Islet precursor cell (in vitro differentiated cells): ENCODE results near the gene HAUS7.
A peak's percentile ranks its signal among the peaks of the same experiment; 100 is the strongest.

Source experiments
- DNase-seq: peaks from one replicate; pipeline ENCODE4 v3.0.0-alpha.2; 2018

HAUS7 gene

GRCh38 chrX:153433161-153433680, 37.2 kb downstream of the HAUS7 start:
- DNase-seq: no peak

- DNase-seq: no peak
These were observed 39.6 kb downstream of the HAUS7 start for GRCh38 chrX:153430796-153431195.

DNA sequence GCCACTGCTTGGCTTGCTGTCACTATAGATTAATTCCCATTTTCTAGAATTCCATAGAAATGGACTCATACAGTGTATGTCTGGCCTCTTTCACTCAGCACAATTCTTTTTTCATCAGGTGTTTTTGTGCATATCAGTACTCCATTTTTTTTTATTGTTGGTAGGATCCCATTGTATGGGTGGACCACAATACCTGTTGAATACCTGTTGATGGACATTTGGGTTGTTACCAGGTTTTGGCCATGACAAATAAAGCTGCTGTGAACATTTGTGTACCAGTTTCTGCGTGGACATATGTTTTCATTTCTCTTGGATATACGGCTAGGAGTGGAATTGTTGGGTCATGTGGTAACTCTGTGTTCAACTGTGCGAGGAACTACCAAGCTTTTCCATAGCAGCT, 44.2 kb downstream of the HAUS7 start:
- DNase-seq: peak; percentile 3

DNA sequence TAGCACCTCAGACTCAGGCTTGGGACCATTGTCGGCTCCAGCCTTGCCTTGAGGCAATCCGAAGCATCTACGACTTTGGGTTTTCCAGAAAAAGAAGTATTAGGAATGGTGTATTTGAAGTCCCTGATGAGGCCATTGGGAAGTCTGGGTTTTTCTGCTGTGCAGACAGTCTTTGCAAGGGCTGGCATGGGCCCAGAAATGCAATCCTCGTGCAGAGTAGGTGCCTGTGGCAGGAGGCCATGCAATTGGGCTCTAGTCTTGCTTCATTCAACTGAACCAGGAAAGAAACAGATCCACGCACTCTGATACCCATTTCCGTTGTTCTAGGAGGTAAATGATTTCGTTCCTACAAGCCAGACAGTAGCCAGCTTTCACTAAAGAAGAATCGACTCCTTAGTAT, 46.7 kb downstream of the HAUS7 start:
- no peak for DNase-seq

- peak; percentile 17 for DNase-seq
These were observed 48.5 kb downstream of the HAUS7 start for GRCh38 chrX:153421856-153422255.

DNA sequence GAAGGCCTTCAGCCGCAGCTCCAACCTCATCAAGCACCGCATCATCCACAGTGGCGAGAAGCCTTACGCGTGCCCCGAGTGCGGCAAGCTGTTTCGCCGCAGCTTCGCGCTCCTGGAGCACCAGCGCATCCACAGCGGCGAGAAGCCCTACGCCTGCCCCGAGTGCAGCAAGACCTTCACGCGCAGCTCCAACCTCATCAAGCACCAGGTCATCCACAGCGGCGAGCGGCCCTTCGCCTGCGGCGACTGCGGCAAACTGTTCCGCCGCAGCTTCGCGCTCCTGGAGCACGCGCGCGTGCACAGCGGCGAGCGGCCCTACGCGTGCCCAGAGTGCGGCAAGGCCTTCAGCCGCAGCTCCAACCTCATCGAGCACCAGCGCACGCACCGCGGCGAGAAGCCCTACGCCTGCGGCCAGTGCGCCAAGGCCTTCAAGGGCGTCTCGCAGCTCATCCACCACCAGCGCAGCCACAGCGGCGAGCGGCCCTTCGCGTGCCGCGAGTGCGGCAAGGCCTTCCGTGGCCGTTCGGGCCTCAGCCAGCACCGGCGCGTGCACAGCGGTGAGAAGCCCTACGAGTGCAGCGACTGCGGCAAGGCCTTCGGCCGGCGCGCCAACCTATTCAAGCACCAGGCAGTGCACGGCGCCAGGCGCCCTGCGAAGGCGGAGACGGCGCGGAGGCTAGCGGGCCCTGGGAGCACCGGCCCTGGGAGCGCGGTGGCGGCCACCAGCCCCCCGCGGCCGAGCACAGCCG, 49.4 kb downstream of the HAUS7 start:
- peak; percentile 45 for DNase-seq

- DNase-seq: no peak
These were observed 52.7 kb downstream of the HAUS7 start for GRCh38 chrX:153417637-153418036.

DNA sequence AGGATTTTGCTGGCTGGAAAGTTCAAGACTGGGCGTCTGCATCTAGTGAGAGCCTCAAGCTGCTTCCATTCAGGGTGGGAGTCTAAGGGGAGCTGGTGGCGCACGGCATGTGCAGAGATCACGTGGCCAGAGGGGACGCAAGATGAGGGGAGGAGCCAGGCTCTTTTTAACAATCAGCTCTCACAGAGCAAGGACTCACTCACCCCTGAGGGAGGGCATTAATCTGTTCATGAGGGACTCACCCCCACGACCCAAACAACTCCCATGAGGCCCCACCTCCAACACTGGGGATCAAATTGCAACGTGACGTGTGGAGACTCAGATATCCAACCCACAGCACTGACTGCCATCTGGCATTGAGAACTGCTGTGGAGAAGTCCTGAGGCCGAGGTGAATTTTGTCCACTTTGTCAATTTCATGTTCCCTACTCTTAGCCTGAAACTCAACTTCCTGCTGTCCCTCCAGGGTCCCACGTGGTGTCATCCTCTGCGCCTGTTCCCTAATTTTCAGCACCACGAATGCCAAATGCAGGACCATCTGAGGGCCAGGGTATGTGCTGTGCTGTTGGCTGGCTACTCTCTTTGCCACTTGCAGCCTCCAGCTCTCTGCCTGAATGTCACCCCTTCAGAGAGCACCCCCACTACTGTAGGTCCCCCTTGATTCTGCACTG, 53.5 kb downstream of the HAUS7 start:
- no peak for DNase-seq

DNA sequence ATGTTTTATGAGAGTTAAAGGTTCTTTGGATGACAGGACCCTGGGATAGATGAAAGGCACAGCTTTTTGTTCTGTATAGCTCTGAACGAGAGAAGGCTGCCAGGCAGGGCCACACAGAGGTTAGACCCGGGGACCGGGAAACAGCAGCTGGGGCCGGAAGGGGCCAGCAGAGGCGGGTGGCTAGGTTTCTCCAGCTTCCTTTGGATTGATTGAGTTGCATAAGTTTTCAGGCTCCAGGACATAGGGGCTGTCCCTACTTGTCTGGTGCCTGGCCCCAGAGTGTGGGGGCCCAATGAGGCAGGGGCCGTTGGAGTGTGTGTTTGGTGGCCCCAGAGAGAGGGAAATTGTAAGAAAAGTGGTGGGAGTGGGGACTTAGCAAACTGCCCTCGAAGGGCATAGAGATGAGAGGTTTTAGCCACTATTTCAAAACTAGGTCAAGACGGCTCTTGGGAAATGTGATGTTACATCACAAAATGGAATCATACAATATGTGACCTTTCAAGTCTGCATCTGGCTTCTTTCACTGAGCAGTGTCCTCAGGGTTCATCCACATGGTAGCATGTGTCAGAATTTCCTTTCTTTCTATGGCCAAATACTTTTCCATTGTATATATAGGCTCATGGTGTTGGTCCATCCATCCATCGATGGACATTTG, 55.4 kb downstream of the HAUS7 start:
- DNase-seq: peak; percentile 22

DNA sequence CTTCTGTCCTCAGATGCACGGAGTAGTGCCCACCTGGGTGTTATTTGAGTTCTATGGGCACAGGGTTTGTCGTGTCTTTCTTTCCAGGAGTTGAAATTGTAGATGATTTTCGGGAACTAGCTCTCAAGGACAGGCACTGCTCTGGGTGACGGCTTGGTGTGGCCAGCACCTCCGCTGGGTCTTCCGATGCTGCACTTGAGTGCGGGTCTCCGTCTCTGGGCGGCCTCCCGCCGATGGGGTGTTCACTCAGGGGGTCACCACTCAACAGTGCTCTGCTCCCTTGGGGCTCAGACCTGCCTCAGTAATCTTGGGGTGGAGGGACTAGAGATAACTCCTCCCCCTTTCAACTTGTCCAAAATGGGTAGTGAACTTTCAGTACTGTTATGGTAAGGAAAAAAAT, 56.6 kb downstream of the HAUS7 start:
- DNase-seq: no peak

DNA sequence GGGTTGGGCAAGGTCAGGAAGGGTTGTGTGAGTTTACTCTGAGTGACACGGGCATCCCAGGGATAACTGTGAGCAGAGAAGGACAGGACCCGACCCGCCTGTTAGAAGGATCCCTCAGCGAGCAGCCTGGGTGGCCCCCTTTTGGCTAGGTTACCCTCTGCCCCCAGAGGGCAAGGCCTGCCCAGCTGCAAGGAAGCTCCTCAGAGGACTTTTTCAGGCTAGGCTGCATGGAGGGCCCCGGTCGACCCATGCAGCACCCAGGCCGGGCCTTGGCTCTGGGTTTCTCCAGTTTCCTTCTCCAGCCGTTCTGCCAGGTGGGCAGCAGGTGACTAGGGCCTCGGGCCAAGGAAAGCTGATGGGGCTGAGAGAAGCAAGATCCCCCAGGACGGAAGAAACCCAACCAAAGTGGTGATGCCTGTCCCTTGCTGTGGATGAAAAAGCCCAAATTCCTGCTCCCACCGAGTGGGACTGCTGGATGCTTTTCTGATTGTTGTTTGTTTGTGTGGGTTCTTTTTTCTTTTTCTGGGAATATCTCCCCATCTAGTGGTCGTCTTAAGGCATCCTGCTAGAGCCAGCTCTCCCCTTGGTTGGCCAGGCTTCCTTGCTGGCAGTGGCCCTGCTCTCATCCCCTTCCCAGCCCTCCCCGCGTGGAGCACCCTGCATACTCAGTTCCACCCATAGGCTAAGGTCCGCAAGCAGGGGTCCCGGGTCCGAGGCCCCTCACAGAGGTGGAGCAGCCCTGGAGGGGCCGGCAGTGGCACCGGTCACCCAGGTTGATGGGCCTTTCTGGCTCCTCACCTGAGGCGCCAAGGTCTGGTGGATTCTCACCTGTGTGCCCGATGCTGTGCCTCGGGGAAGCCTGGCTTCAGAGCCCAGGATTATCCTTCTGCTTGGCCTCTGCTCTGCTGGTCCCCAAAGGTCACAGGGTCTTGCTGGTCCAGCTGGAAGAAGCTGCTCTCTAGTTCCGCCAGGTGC, 57.3 kb downstream of the HAUS7 start:
- DNase-seq: peak; percentile 40

DNA sequence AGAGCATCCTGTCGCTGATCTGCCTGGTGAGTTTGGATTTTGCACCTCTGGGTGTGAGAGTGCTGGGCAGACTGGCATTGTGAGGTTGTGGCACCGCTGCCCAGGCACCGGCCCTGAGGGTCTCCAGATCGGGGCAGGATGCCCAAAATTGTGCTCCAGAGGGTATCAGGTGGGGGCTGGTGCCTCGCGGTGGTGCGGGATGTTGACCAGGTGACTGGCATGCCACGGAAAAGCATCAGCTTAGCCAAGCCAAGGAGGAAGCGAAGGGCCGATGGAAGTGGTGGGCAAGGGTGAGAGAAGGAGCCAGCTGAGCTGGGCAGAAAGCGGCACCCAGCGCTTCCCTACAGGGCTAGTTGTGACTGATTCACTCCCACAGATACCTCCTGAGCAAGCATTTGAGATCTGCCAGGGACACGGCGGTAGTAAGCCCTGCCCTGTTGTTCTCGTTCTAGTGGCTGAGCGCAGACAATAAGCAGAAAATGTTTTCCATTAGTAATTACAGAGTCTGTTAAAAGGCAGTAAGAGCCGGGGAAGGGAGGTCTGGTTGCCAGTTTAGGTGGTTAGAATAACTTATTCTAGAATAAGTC, 58.3 kb downstream of the HAUS7 start:
- DNase-seq: no peak

GRCh38 chrX:153411255-153411987, 59.0 kb downstream of the HAUS7 start, which contains the start of gene ZFP92:
ZFP92 (plus strand) TSS chrX:153411472; CDS start chrX:153418323, 6,851 bp downstream.
- DNase-seq: no peak

DNA sequence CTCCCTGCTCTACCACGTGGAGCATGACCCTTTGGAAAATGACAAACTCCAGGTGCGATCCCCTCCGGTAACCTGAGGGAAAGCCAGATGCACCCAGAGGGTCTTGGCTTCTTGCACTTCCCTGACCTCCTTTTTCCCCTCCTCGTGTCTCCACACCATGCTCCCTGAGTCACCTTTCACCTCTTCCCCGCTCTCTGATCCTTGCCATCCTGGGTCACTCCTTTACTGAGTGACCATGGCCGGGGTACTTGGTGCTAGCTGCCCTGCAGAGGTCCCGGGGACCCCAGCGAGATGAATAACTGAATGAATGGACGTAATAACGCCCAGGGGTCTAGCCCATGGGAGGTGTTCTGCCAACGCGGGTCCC, 59.5 kb downstream of the HAUS7 start:
- DNase-seq: no peak

- DNase-seq: peak; percentile 29
These were observed 60.0 kb downstream of the HAUS7 start for GRCh38 chrX:153410373-153410772.

DNA sequence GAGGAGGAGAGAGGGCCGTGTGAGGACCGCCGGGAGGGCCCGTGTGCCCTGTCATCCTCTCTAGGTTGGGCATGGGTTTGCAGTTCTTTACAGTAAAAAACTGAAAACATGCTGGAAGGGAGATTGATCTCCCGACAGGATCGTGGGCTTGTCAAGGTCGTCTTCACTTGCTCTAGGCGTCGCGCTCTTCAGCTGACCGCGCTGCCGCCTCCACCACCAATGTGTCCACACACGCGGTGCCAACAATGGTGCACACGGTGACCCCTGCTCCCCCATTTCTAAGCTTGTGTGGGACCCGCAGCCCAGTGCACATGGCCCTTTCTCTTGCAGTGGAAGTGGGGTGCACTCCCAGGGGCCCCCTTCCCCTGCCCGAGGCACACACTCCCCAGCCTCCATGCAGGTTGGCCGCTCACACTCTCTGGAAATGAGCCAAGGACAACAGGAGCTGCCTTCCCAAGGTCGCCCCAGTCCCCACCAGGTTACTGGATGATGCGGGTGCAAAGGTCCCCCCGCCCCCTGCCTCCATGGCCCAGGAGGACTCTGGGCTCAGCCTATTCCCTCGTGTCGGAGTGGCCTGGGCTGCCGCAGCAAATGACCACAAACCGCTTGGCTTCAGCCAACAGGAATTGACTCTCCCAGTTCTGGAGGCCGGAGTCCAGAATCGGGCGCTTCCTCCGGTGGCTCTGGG, 60.8 kb downstream of the HAUS7 start:
- DNase-seq: peak; percentile 29

DNA sequence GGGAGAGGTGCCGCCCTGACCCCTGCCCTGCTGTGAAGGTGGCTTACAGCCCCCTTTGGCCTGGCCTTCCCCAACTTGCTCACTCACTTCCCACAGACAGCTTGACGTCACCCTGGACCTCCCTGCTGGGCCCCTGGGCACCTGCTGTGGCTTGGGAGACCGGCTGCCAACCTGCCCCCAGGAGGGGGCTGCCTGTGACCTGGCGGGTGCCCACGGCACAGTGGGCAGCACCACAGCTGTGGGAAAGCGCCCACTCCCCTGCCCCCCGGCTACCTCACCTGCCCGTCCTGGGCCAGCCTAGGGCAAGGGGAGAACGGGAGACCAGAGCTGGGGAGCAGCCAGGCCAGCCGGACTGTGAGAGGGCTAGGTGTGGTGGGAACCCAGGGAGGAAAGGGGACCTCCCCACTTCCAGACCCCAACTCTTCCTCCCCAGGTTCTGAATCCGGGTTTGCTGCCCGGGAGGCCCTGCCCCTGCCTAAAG, 61.5 kb downstream of the HAUS7 start:
- peak; percentile 49 for DNase-seq

DNA sequence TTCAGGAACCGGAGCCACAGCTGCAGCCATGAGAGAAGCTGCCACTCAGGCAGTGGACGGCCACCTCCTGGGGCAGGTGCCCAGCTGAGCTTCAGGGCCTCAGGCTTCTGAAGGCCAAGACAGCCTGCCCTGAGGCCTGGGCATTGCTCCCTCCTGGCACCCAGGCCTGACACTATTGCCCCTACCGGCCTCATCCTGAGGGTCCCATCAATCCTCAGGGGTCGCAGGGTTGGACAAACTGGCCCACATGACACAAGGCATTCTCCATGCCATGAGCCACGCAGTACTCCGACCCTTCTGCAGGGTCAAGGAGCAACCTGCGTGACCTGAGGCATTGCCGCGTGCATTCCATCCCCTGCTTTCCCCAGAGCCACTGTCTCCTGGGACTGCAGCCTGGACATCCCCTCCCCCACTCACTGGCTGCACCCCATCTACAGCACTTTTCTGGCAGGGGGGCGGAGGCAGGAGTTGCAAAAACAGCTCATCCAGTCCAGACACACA, 62.1 kb downstream of the HAUS7 start:
- peak; percentile 37 for DNase-seq

- DNase-seq: peak; percentile 22
These were observed 62.6 kb downstream of the HAUS7 start for GRCh38 chrX:153407736-153408135.

DNA sequence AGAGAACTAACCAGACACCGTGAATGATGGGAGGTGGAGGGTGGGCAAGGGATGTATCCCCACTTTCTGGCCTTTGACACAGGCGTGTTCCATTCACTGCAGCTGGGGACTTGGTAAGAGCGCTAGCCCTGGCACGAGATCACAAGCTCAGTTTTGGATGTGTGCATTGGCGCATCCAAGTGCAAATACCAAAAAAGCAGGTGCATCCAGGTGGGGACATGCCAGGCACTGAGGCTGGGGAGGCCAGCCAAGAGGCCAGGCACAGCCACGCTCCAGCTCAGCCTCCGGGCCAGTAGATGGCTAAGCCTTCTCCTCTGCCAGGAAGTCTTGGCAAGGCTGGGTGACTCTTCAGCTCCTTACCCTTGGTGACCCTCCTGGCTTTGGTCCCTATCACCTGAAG, 63.5 kb downstream of the HAUS7 start:
- peak; percentile 31 for DNase-seq
